Right lobe of liver (tissue), 4 donors: Measurements from ENCODE around the gene SNRNP48.

Experiments
- POLR2A ChIP-seq: fragments of 450-650 bp; IDR thresholded peaks from one replicate; pipeline ENCODE4 v1.6.1; 2017; ENCODE audit warnings: antibody characterized with exemption, mild to moderate bottlenecking
- TF ChIP-seq, protein P1 (sequence below), 4 donors: fragments of 200-600 bp in 3 of 4; fragments of 450-650 bp in 1 of 4; IDR thresholded peaks; one replicate each; pipeline versions ENCODE4 v1.5.1 to v1.8.0; 2016 to 2022; ENCODE audit warnings: antibody characterized with exemption in 4 of 4, mild to moderate bottlenecking in 2 of 4
- donor health status: DM: no; HTN: no; CAD: no.
- donor health status: DM: no; HTN: no; CAD: no.
- donor health status: DM: no; HTN: yes; CAD: no.

DNA sequence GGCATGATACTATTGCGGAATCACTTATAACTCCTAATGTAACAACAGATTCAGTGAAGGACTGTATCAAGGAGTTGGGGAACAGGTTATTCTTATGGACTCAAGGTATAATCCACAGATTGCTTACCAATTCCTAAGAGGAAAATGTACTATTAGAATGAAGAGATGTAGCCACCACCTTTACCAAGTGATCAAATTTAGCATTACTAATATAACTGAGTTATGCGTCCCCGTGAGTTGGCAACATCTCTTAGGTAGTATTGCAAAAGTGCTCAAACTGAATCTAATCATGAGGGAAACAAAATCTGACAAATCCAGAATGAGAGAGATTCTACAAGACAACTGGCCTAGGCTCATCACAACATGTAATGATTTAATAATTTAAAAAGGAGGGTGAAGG, 777 bp upstream of the SNRNP48 start:
- TF ChIP-seq, protein P1, sequence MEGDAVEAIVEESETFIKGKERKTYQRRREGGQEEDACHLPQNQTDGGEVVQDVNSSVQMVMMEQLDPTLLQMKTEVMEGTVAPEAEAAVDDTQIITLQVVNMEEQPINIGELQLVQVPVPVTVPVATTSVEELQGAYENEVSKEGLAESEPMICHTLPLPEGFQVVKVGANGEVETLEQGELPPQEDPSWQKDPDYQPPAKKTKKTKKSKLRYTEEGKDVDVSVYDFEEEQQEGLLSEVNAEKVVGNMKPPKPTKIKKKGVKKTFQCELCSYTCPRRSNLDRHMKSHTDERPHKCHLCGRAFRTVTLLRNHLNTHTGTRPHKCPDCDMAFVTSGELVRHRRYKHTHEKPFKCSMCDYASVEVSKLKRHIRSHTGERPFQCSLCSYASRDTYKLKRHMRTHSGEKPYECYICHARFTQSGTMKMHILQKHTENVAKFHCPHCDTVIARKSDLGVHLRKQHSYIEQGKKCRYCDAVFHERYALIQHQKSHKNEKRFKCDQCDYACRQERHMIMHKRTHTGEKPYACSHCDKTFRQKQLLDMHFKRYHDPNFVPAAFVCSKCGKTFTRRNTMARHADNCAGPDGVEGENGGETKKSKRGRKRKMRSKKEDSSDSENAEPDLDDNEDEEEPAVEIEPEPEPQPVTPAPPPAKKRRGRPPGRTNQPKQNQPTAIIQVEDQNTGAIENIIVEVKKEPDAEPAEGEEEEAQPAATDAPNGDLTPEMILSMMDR (IDR thresholded peaks at IDR 0.05) = no peak
- TF ChIP-seq POLR2A = no peak
